Esophagus (tissue), 2 donors: ENCODE measurements around the gene GSC2. TPM values are rescaled to one million over a fixed set of nuclear protein-coding genes. Genes with fewer than 3 reads are reported as not detected.
"Not testable (repeated sequence)": the region's sequence is repeated elsewhere in the genome, so short reads cannot be mapped to it uniquely, and the experiment has no call there.

Source experiments
- H3K27ac ChIP-seq, 2 donors: one replicate each; pipeline ENCODE4 v1.5.1; 2013; ENCODE audit warnings: low read depth in 2 of 2, mild to moderate bottlenecking in 2 of 2, inconsistent platforms in 1 of 2, low read length in 1 of 2, moderate library complexity in 1 of 2
- H3K27me3 ChIP-seq, 2 donors: one replicate each; pipeline ENCODE4 v1.6.1; 2013; ENCODE audit warnings: low read length in 2 of 2, control low read depth in 1 of 2, mild to moderate bottlenecking in 1 of 2; ENCODE audit not compliant: insufficient read depth in 2 of 2, control insufficient read depth in 1 of 2
- H3K36me3 ChIP-seq, 2 donors: one replicate each; pipeline ENCODE4 v1.6.1; 2013; ENCODE audit warnings: low read length in 1 of 2; ENCODE audit not compliant: control insufficient read depth in 2 of 2, insufficient read depth in 2 of 2
- H3K4me1 ChIP-seq, 2 donors: one replicate each; pipeline ENCODE4 v1.6.1; 2013; ENCODE audit warnings: low read length in 1 of 2; ENCODE audit not compliant: control insufficient read depth in 2 of 2, insufficient read depth in 2 of 2
- H3K4me3 ChIP-seq, 2 donors: one replicate each; pipeline ENCODE4 v1.5.1; 2013; ENCODE audit warnings: low read length in 2 of 2, mild to moderate bottlenecking in 2 of 2, low read depth in 1 of 2, moderate library complexity in 1 of 2
- H3K9me3 ChIP-seq, 2 donors: one replicate each; pipeline ENCODE4 v1.6.1; 2013; ENCODE audit warnings: mild to moderate bottlenecking in 2 of 2, low read depth in 1 of 2, low read length in 1 of 2, moderate library complexity in 1 of 2; ENCODE audit not compliant: control insufficient read depth in 2 of 2, insufficient read depth in 1 of 2
- WGBS, 2 donors: extraction: QIAGEN DNeasy Blood & Tissue Kit; methylation state at CpG; one replicate each; pipeline ENCODE4 v1.1.7; 2013; 5-methylcytosine and 5-hydroxymethylcytosine counted together
- polyA plus RNA-seq, 2 donors: library from polyadenylated mRNA; stranded (reverse); fragments of 200-250 nt; gene quantifications; one replicate each; pipeline ENCODE4 v1.2.3, GENCODE V29; 2013
- donor health status: healthy with polysubstance abuse.
- donor health status: Bipolar disorder and iron deficiency.

Gene GSC2
- polyA plus RNA-seq, 2 donors, result not detected

- peak overlapping the region; percentile 96 to 98 for H3K4me3 ChIP-seq
- H3K36me3 ChIP-seq, result peaks cover 0 to 7% of the 10 kb centered on the region in 2 donors
- peak overlapping the region; percentile 78 to 89 for H3K27ac ChIP-seq
- H3K9me3 ChIP-seq, result no peaks in the 10 kb centered on the region
- peaks cover 0 to 48% of the 10 kb centered on the region in 2 donors for H3K4me1 ChIP-seq
- H3K27me3 ChIP-seq, result peaks cover 0 to 7% of the 10 kb centered on the region in 2 donors
- 28 to 30% methylated on average over 13 of the region's 13 CpGs for WGBS, 2 donors
Measured at GRCh38 chr22:19172213-19173046, 22.3 kb upstream of the GSC2 start.

- Histone ChIP-seq H3K27me3 (peaks cover 0 to 7% of the 10 kb centered on the region in 2 donors), H3K36me3 (no peaks in the 10 kb centered on the region), H3K27ac (no peak overlapping the region), H3K4me1 (peaks cover 0 to 38% of the 10 kb centered on the region in 2 donors), H3K4me3 (peak overlapping the region in 1 of 2 donors; percentile 8), H3K9me3 (no peaks in the 10 kb centered on the region)
- 37 to 50% methylated on average over 7 of the region's 7 CpGs for WGBS, 2 donors
Measured at GRCh38 chr22:19169947-19170318, 19.8 kb upstream of the GSC2 start.

DNA sequence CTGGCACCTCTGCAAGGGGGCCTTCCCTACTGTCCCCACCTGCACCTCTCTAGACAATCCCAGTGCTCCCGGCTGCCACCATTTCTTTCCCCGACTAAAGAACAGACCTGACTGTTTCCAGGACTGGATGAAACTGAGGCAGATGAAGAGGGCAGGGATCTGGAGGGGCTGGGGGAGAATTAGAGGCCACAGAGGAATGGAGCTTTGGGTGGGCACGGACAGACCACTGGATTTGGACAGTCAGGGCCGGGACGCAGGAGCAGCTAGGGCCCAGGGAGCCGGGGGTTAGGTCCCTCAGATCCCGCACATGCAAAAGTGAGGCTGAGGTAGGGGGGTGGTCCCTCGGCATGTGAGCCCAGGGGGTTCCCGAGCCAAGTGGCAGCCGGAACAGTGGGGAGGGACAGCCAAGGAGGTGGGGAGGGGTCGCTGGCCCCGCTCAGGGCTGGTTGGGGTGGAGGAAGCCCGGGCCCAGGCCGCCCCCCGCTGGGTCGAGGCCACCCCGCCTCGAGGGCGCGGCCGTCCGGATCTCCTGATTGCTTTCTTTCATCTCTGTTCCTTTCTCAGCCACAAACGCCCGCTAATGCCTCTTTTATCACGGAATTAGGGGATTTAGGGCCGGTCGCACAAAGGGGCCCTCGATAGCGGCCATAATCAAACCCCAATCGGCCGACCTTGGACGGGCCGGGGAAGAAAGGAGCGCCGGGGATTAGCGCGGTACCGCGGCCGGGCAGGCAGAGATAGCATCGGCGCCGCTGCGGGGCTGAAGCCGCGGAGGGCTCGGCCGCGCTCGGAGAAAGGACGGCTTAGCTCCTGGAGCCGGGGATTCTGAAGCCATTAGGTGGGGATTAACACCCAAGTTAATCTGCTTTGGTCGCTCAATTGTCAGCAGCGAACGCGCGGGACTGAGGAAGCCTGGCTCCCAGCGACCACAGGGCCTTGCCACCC is 19.2 kb upstream of the GSC2 start:
- Histone ChIP-seq H3K4me3 (peak overlapping the region in 1 of 2 donors; percentile 8), H3K9me3 (no peaks in the 10 kb centered on the region), H3K27me3 (peaks cover 0 to 7% of the 10 kb centered on the region in 2 donors), H3K36me3 (no peaks in the 10 kb centered on the region), H3K4me1 (peaks cover 0 to 38% of the 10 kb centered on the region in 2 donors), H3K27ac (no peak overlapping the region)
- 5 to 7% methylated on average over 50 to 58 of the region's 58 CpGs for WGBS, 2 donors

DNA sequence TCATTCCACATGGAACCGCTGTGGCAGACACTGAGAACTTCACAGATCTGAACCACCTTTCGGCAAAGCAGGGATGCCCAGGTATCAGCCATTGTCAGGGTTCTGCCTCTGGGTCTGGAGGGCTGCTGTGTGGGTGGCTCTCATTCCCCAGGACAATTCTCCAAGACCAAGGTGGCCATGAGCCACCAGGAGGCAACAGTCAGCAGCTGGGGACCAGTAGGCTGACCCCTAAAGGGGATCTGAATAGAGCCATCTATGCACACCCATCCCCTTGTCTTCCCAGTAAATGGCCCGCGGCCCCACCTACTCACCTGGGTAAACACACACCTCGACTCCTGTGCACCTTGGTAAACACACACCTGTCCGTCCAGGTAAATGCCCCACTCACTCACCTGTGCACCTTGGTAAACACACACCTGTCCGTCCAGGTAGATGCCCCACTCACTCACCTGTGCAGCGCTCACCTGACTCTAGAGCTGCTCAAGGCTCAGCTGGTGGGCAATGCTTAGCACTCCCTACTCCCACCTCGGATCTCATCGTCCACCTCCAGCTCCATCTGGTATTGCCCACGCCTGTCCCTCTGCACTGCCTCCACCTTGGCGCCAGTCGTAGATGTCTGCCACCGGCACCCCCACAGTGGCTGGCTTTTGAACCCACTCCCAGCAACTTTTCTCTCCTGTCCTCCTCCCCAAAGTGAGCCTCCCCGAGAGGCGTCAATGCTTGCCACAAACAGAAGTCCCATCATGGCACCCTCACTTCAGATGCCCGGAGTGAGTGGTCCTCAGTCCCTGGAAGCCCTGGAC is 18.2 kb upstream of the GSC2 start:
- WGBS, 2 donors, result 52 to 58% methylated on average over 17 of the region's 17 CpGs
- peaks cover 0 to 29% of the 10 kb centered on the region in 2 donors for H3K4me1 ChIP-seq
- no peaks in the 10 kb centered on the region for H3K36me3 ChIP-seq
- H3K9me3 ChIP-seq, result no peaks in the 10 kb centered on the region
- no peak overlapping the region for H3K4me3 ChIP-seq
- no peak overlapping the region for H3K27ac ChIP-seq
- peaks cover 0 to 7% of the 10 kb centered on the region in 2 donors for H3K27me3 ChIP-seq

GRCh38 chr22:19167106-19167869 is 17.2 kb upstream of the GSC2 start:
- Histone ChIP-seq H3K4me1 (peaks cover 0 to 19% of the 10 kb centered on the region in 2 donors), H3K36me3 (no peaks in the 10 kb centered on the region), H3K9me3 (no peaks in the 10 kb centered on the region), H3K27me3 (peaks cover 0 to 7% of the 10 kb centered on the region in 2 donors), H3K27ac (no peak overlapping the region), H3K4me3 (no peak overlapping the region)
- 69 to 71% methylated on average over 13 of the region's 13 CpGs for WGBS, 2 donors

GRCh38 chr22:19166421-19166820 is 16.3 kb upstream of the GSC2 start:
- H3K27me3 ChIP-seq, result peaks cover 0 to 7% of the 10 kb centered on the region in 2 donors
- no peaks in the 10 kb centered on the region for H3K9me3 ChIP-seq
- 77 to 81% methylated on average over 8 of the region's 8 CpGs for WGBS, 2 donors
- no peak overlapping the region for H3K4me3 ChIP-seq
- no peak overlapping the region for H3K27ac ChIP-seq
- H3K4me1 ChIP-seq, result peaks cover 0 to 16% of the 10 kb centered on the region in 2 donors
- no peaks in the 10 kb centered on the region for H3K36me3 ChIP-seq

- 95% methylated on average over 6 of the region's 6 CpGs for WGBS, 2 donors
Measured at GRCh38 chr22:19164425-19164824, 14.3 kb upstream of the GSC2 start.

DNA sequence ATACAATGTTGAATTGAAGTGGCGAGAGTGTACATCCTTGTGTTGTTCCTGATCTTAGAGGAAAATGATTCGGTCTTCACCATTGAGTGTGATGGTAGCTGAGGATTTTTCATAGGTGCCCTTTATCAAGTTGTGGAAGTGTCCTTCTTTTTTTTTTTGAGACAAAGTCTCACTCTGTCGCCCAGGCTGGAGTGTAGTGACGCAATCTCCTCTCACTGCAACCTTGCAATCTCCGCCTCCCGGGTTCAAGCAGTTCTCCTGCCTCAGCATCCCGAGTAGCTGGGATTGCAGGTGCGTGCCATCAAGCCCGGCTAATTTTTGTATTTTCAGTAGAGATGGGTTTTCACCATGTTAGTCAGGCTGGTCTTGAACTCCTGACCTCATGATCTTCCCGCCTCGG is 8.6 kb upstream of the GSC2 start:
- 88% methylated on average over 11 of the region's 11 CpGs for WGBS, 2 donors
- not testable (repeated sequence) for H3K4me3 ChIP-seq, H3K4me1 ChIP-seq, H3K27me3 ChIP-seq, H3K36me3 ChIP-seq, H3K9me3 ChIP-seq, H3K27ac ChIP-seq

More at GRCh38 chr22:19164425-19164824, 14.3 kb upstream of the GSC2 start:
- Histone ChIP-seq H3K4me1 (peaks cover 0 to 2% of the 10 kb centered on the region in 2 donors), H3K4me3 (no peak overlapping the region), H3K36me3 (no peaks in the 10 kb centered on the region), H3K27me3 (peaks cover 0 to 4% of the 10 kb centered on the region in 2 donors), H3K27ac (no peak overlapping the region), H3K9me3 (no peaks in the 10 kb centered on the region)
